ENCODE results near the gene DOCK2.

DNA sequence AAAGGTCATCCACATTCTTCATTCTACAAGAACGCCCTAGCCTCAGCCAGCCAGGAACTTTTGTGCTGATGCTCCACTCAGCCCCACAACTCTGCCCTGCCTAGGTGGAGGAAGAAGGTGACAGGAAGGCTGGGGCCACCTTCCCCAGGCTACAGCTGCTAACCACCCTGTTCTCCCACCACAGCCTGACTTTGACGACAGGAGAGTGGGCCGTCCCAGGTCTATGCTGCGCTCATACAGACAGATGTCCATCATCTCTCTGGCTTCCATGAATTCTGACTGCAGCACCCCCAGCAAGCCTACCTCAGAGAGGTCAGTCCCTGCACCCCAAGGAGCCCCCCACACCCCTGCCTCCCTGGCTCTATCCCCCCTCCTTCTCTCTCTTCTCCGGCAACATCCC lies 440.5 kb downstream of the DOCK2 start:
- TF ChIP-seq ZFX (IDR thresholded peaks at IDR 0.05; ENCODE audit: borderline replicate concordance): no peak
- TF ChIP-seq, protein P1, sequence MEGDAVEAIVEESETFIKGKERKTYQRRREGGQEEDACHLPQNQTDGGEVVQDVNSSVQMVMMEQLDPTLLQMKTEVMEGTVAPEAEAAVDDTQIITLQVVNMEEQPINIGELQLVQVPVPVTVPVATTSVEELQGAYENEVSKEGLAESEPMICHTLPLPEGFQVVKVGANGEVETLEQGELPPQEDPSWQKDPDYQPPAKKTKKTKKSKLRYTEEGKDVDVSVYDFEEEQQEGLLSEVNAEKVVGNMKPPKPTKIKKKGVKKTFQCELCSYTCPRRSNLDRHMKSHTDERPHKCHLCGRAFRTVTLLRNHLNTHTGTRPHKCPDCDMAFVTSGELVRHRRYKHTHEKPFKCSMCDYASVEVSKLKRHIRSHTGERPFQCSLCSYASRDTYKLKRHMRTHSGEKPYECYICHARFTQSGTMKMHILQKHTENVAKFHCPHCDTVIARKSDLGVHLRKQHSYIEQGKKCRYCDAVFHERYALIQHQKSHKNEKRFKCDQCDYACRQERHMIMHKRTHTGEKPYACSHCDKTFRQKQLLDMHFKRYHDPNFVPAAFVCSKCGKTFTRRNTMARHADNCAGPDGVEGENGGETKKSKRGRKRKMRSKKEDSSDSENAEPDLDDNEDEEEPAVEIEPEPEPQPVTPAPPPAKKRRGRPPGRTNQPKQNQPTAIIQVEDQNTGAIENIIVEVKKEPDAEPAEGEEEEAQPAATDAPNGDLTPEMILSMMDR (IDR thresholded peaks at IDR 0.05): no peak
